HEK293 (cell line): ENCODE measurements around the gene LAD1.

Experiments used
- CTCF ChIP-seq: fragments of 450-650 bp; formaldehyde crosslinking; IDR thresholded peaks from 2 replicates; pipeline ENCODE4 v1.5.1; 2016; ENCODE audit warnings: missing biosample characterization, missing genetic modification characterization
- TSHZ1 ChIP-seq: fragments of 450-650 bp; formaldehyde crosslinking; IDR thresholded peaks from 2 replicates; pipeline ENCODE4 v1.5.1; 2016; ENCODE audit warnings: missing biosample characterization, missing genetic modification characterization, borderline replicate concordance
- ZBTB6 ChIP-seq: fragments of 450-650 bp; formaldehyde crosslinking; IDR thresholded peaks from 2 replicates; pipeline ENCODE4 v1.5.1; 2017; ENCODE audit warnings: missing biosample characterization, missing genetic modification characterization
- ZNF211 ChIP-seq: fragments of 450-650 bp; formaldehyde crosslinking; IDR thresholded peaks from 2 replicates; pipeline ENCODE4 v1.5.1; 2016; ENCODE audit warnings: low read depth, missing biosample characterization, missing genetic modification characterization
- ZNF221 ChIP-seq: fragments of 450-650 bp; formaldehyde crosslinking; IDR thresholded peaks from 2 replicates; pipeline ENCODE4 v1.5.1; 2017; ENCODE audit warnings: missing biosample characterization, missing genetic modification characterization, borderline replicate concordance
- ZNF501 ChIP-seq: fragments of 450-650 bp; formaldehyde crosslinking; IDR thresholded peaks from 2 replicates; pipeline ENCODE4 v1.5.1; 2016; ENCODE audit warnings: missing biosample characterization, missing genetic modification characterization
- ZNF600 ChIP-seq: fragments of 450-650 bp; formaldehyde crosslinking; IDR thresholded peaks from 2 replicates; pipeline ENCODE4 v1.5.1; 2016; ENCODE audit warnings: missing biosample characterization, missing genetic modification characterization

- TF ChIP-seq TSHZ1 (no peak), ZNF501 (no peak), ZNF600 (no peak), ZBTB6 (tag by site-specific recombination) (no peak), CTCF (tag by site-specific recombination) (no peak), ZNF221 (tag by site-specific recombination) (no peak), ZNF211 (no peak)
These were observed 39.3 kb downstream of the LAD1 start for GRCh38 chr1:201359873-201360210.
